Left colon (tissue), 2 donors: Measurements from ENCODE around the gene RNLS. TPM values are rescaled to one million over a fixed set of nuclear protein-coding genes. Genes with fewer than 3 reads are reported as not detected.
"Not testable (repeated sequence)": the region's sequence is repeated elsewhere in the genome, so short reads cannot be mapped to it uniquely, and the experiment has no call there.

Experiments
- ATAC-seq: fragments of 200-7000 bp; cut with Tn5 transposase; one replicate; pipeline ENCODE4 v1.9.1; 2020; ENCODE audit warnings: mild to moderate bottlenecking, moderate library complexity
- DNase-seq, 2 donors: peaks; one replicate each; pipeline ENCODE4 v3.0.0-alpha.2; 2020
- intact Hi-C, 2 donors: fragments of 100-400 bp; cut with DNase I in 1 of 2; cut with micrococcal nuclease in 1 of 2; formaldehyde crosslinking; loops; one replicate each; pipeline versions ENCODE4 v1.11.2 to v1.14.0; 2022; cut with DNase I, micrococcal nuclease
- total RNA-seq, 2 donors: library from RNA; stranded (reverse); fragmentation: NEBNext Ultra II Directional; extraction: Animal tissue kit (Norgen Biotek cat#: 25700); gene quantifications; one replicate each; pipeline ENCODE4 v1.2.1, GENCODE V29; 2021
- donor health status: DM: no; HTN: no; CAD: no.
- donor health status: DM: yes; HTN: yes; CAD: no.

RNLS gene
- total RNA-seq, 2 donors from 2014 or later = 15.0 to 18.6 TPM

GRCh38 chr10:88337134-88337533 lies 246.0 kb downstream of the RNLS start:
- intact Hi-C loops = no loop called here
- DNase-seq = no peak
- ATAC-seq = no peak

GRCh38 chr10:88336334-88336733 lies 246.8 kb downstream of the RNLS start:
- ATAC-seq (no peak), DNase-seq (no peak)
- intact Hi-C loops = no loop called here

- intact Hi-C loops = no loop called here
- ATAC-seq (no peak), DNase-seq (no peak)
Measured at GRCh38 chr10:88333248-88333630, 249.9 kb downstream of the RNLS start.

DNA sequence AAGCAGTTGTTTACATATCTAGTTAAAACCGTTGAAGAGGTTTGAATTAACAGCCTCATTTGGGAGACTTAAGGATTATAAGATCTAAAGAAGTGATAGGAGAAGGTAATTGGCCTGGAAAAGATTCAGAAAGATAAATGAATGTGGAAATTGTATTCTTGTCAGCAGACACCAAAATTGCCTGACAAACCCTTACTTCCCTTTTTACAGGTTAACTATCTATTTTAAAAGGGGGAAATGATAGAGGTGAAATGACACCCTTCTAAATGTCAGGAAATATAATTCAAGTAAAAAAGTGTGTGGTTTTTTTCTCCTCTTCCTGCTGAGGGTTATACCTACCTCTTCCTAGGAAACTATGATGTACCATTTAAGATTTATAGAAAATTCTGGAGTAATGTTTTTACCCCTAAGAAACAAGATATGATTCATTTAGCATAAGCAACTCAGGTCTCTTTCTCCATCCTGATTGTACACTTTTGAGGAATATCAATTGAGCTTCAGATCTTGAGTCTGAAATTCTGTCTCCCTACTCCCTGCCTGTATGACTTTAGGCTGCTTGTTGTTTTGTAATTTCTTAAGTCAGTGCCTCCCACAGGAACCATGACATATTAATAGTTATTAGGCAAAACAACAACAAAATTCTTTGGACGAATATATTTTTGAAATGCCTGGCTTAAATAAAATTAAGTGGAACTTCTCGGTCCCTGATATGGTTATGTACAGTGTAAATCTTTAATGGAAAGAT lies 250.4 kb downstream of the RNLS start:
- intact Hi-C loops = no loop called here
- DNase-seq (no peak), ATAC-seq (no peak)

DNA sequence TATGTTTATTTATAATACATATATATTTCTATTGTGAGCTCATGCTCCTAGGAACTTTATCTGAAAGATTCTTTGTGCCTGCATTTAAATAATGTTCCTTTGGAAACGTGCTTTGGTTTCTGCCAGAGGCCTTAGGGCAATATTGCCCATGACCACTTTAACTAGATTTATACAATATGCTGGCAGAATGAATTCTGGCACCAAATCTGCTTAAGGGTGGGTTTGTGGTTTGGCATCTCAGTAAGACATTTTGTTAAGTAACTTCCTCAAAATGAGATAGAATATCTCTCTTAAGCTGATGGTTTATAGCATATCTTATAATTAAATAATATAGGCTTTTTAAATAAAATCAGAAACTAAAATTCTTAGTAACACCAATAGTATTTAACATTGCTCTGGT lies 252.9 kb downstream of the RNLS start:
- intact Hi-C loops = no loop called here
- DNase-seq (no peak), ATAC-seq (no peak)

DNA sequence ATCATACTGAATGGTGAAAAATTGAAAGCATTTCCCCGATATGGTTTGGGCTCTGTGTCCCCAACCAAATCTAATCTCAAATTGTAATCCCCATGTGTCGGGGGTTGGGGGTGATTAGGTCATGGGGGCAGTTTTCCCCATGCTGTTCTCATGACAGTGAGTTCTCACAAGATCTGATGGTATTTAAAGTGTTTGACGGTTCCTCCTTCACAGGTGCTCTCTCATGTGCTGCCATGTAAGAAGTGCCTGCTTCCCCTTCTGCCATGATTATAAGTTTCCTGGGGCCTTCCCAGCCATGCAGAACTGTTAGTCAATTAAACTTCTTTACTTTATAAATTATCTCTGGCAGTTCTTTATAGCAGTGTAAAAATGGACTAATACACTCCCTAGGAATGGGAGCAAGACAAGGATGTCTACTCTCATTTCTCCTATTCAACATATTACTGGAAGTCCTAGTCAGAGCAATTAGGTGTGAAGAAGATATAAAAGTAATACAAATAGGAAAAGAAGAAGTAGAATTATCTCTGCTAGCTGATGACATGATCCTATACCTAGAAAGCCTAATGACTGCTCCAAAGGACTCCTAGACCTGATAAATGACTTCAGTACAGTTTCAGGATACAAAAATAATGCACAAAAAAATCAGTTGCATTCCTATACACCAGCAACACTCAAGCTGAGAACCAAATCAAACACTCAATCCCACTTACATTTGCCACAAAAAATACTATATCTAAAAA lies 260.6 kb downstream of the RNLS start:
- ATAC-seq (no peak), DNase-seq (no peak)
- intact Hi-C loops = no loop called here

GRCh38 chr10:88319960-88320517 lies 263.1 kb downstream of the RNLS start:
- intact Hi-C loops = no loop called here
- DNase-seq (no peak), ATAC-seq (peak; percentile 97)

GRCh38 chr10:88318803-88319202 lies 264.3 kb downstream of the RNLS start:
- ATAC-seq = no peak
- no peak for DNase-seq
- intact Hi-C loops = no loop called here

- intact Hi-C loops = no loop called here
- DNase-seq = no peak
- no peak for ATAC-seq
Measured at GRCh38 chr10:88317099-88317498, 266.0 kb downstream of the RNLS start.

DNA sequence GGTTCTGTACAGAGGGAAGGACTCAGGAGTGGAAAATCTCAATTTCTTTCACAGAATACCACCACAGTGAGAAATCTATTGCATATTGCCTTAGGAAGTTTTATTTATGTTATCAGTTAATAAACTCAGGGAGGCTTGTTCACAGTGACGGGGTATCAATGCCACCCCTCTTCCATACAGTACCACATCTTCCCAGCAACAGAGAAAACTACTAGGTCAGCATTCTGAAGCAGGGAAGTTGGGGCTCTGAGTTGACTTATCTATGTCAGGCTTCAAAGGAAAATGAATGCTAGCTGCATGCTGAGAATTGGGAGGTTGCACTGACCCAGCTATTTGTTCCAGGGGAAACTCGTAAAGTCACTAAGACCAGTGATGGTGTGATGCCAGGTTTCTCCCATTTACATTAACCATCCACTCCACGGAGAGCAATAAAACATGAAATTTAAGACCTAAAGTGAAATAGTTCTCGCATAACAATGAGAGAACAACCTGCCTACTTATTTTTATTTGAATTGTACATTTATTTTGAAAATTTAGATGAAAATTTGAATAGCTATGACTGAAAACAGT lies 266.7 kb downstream of the RNLS start:
- intact Hi-C loops = no loop called here
- ATAC-seq (no peak), DNase-seq (no peak)

DNA sequence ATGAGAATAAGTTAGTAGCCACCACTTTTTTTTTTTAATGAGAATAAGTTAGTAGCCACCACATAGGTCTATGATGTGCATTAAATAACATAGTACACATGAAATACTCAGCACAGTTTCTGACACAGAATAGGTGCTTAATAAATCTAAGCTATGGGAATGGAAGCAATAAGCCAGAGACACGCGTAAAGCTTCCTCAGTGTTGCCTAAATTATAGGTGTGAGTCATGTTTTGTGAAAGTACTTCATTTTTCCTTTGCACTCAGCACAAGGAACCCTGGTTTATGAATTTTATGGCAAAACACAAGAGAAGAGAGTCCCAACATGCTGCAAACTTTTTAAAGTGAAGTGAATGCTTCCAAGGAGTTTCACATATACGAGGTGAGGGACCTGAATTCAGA lies 267.4 kb downstream of the RNLS start:
- no peak for DNase-seq
- intact Hi-C loops = no loop called here
- ATAC-seq = peak; percentile 28

- DNase-seq (no peak), ATAC-seq (no peak)
- intact Hi-C loops = no loop called here
Measured at GRCh38 chr10:88314362-88314761, 268.8 kb downstream of the RNLS start.

DNA sequence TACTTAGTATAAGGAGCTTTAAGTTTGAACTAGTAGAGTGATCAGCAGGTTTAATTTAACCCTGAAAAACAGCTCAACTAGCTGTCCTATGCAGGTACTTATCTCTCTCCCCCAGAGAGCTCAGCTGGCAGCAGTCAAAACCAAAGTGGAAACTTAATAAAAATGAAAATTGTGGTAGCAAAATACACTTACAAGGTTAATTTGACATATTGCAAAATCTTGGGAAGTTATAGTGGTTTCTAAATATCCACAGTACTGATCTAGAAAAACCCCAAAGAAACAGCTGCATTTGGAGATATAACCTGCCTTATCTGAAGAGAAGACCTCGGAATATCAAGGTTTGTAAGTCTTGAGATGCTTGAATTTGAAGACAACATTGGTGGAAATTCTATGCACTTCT lies 269.2 kb downstream of the RNLS start:
- ATAC-seq = no peak
- intact Hi-C loops = no loop called here
- no peak for DNase-seq

DNA sequence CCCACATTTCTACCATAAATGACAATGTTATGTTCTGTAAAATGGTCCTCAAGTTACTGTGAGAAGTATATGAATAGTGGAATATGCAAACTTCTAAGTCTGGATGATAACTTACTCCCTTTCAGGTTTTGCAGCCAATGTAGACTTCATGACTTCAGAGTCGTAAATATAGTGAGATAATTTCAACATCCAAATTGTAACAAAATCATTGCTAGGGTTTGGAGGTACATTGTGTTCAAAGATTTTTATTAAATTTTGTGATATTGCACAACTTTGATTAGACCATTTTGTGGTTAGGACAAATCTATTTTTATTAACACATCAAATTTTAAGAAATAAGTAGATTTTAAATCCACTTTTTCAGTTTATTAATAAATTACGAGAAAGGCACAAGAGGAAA lies 270.3 kb downstream of the RNLS start:
- DNase-seq (no peak), ATAC-seq (no peak)
- intact Hi-C loops = no loop called here

GRCh38 chr10:88311264-88311663 lies 271.9 kb downstream of the RNLS start:
- no peak for DNase-seq
- intact Hi-C loops = no loop called here
- ATAC-seq = no peak

- DNase-seq (no peak), ATAC-seq (no peak)
- intact Hi-C loops = no loop called here
Measured at GRCh38 chr10:88309365-88309764, 273.8 kb downstream of the RNLS start.

DNA sequence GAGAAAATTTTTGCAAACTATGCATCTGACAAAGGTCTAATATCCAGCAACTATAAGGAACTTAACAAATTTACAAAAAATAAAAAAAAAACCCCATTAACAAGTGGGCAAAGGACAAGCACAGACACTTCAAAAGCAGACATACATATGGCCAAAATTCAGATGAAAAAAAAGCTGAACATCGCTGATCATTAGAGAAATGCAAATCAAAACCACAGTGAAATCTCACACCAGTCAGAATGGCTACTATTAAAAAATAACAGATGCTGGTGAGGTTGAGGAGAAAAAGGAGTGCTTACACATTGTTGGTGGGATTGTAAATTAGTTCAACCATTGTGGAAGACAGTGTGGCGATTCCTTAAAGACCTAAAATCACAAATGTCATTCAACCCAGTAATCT lies 274.8 kb downstream of the RNLS start:
- intact Hi-C loops, DNase-seq, ATAC-seq: not testable (repeated sequence)

DNA sequence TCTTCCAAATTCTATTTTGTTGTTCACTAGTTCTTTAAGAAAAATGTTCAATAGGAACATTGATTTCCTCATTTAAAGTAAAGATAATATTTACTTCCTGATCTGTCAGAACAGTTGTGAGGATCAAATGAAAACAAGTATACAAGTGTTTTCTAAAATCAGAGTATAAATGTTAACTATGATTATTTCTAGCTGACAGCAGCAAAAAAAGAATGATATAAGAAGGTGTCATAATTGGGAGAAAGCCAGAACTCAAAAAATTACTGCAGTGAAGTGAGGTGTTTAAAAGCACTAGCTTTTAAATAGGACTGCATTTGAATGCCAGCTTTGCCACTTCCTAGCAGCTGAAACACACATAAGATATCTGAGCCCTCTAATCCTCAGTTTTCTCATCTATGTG lies 283.3 kb downstream of the RNLS start:
- ATAC-seq = no peak
- no peak for DNase-seq
- intact Hi-C loops = no loop called here

GRCh38 chr10:88297103-88297502 lies 286.0 kb downstream of the RNLS start:
- intact Hi-C loops = no loop called here
- ATAC-seq (no peak), DNase-seq (no peak)

GRCh38 chr10:88293651-88294230 lies 289.4 kb downstream of the RNLS start:
- DNase-seq (no peak), ATAC-seq (no peak)
- intact Hi-C loops = no loop called here
